HG02870 (cell line): ENCODE measurements around the gene CNPY1.
"Not testable (repeated sequence)": the region's sequence is repeated elsewhere in the genome, so short reads cannot be mapped to it uniquely, and the experiment has no call there.

Source experiments
- ATAC-seq: cut with Tn5 transposase; IDR thresholded peaks from one replicate; pipeline ENCODE4 v1.9.1; 2021; ENCODE audit warnings: mild to moderate bottlenecking, moderate library complexity; ENCODE audit not compliant: unreplicated experiment

Gene CNPY1

DNA sequence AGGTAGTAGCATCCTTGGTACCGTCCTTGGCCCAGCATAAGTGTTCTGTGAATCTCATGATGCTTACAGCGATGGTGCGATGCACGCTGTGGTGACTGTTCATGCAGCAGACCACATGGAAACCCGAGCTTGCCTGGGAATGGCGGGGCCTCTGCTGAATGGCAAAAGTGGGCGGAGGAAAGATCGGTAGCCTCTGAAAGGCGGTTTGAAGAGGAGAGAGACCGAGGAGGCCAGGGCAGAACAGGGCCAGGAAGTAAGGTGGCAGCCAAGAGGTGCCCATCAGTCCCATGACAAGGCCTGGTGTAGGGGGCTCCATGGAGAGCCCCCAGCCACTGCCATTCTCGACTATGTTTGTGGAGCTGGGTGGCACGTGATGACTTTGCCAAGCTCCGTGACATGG is 33.2 kb upstream of the CNPY1 start:
- ATAC-seq, result no peak

DNA sequence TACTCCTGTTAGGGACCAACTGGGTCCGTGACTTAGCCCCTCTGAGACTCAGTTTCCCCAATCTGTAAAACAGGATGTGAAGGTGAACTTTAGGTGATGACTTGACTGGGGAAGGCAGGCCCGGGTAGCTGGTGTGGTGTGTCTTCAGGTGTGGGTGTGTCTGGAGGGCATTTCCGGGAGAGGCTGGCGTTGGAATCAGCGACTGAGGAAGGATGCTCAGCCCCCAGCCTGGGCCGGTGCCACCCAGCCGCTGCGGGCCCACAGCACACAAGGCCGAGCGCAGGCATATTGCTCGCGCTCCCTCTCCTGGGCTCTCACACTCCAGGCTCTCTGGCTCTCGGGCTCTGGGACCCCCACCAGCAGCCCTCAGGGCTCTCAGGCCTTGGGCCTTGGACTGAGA is 31.7 kb upstream of the CNPY1 start:
- ATAC-seq, result no peak

DNA sequence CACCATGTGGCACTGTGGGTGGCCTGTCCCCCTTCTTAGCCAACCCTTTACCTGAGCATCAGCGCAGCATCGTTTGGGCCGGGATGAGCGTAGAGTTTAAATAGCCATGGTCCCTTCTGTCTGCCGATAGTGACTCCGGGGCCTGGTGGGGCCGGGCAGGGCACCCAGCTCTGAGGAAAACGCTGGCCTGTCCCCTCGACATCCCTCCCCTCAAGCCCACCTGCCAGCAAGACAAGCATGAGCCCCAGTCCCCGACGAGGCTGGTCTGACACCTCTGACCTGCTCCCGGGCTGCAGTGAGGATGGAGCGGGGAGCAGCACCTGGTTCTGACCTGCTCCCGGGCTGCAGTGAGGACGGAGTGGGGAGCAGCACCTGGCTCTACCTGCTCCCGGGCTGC is 31.1 kb upstream of the CNPY1 start:
- ATAC-seq, result no peak

DNA sequence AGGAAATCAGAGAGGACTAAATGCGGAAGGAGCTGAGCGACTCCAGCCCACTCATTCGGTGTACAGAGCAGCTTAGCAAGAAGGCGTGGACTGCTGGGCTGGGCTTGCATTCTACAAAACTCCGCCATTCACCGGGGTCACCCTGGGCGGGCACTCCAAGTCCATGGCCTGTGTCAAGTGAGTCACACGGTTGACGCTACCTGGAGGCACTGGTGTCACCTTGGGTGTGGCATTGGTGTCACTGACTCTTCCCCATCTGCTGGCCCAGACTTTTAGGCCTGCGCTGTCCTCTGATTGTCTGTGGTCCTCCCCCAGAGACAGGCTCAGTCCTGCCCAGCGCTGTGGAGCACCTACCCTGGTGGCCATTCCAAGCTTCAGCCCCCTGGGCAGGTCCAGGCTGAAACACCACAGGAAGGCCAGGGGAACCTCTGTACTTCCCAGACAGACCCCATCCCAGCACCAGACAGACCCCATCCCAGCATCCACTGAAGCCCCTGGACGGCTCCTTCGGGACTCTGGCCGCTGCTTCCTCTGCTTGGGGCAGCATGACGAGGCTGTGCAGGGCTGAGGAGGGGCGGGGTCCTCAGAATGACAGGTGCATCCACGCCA is 30.6 kb upstream of the CNPY1 start:
- no peak for ATAC-seq

DNA sequence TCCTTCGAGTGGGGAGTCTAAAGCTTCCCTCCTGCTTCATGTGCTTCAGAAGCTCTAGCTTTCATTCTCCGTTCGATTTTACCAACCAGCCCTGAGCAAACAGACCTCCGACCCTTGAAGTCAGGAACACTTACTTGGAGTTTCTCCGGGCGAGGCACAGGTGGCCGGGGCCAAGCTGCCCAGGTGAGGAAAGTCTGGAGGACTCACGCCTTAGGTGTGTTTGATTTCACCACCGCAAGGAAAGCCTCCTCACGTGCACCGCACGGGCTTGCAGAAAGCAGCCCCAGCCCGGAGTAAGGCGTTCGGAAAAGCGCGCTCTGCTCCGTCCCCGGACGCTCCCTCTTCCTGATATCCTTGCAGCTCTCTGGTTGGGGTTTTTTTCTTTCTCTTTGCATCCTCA is 30.1 kb upstream of the CNPY1 start:
- ATAC-seq, result no peak

DNA sequence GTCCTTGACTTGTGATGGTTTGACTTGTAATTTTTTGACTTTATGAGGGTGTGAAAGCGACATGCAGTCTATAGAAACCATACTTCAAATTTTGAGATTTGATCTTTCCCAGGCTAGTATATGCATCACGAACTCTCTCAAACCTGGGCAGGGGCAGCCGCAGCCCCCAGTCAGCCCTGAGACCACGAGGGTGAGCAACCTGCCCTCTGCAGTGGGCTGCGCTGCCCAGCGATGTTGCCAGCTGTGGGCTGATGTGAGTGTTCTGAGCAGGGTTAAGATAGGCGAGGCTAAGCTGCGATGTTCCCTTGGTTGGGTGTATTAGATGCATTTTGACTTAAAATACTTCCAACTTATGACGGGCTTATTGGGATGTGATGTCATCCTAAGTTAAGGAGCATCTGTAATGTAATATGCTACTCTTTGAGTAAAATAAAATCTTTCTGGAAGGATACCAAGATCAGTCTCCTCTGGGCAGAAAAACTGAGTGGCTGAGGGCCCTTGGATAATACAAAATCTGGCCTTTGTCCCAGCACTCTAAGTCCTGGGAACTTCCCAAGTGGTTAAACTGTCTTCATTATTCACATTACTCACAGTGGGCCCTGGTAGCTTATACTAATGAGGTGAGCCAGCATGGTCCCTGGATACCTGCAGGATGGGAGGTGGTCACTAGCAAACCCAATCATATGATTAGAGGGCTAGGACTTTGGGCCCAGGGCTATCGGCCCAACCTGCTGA is 28.4 kb upstream of the CNPY1 start:
- no peak for ATAC-seq

DNA sequence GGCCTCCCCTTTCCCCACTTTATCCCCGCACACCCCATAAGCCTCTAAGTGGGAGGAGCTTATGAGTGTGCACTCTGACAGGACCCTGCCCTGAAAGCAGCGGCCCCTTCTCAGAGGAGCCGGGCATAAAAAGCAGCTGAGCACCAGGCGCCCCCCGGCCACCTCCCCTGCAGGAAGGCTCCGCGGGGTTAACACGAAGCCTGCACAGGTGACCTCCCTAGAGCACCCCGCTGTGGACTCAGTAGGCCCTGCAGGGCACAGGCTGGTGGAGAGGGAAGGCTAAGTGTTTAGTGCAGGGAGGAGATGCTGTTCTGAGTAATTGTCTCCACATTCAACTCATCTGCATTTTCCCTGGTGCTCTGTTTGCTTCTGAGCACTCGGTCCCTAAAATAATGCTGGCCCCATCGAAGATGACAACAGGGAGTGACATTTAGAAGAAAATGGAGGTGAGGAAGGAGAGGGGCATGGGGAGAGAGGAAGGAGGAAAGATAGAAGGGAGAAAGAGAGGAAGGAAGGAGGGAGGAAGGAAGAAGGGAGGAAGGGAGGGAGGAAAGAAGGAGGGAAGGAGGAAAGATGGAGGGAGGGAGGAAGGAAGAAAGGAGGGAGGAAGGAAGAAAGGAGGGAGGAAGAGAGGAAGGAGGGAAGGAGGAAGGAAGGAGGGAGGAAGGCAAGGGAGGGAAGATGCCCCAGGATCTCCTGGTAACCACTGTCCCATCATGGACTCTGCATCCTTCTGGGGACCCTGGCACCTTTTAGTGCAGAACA is 25.4 kb upstream of the CNPY1 start:
- no peak for ATAC-seq

DNA sequence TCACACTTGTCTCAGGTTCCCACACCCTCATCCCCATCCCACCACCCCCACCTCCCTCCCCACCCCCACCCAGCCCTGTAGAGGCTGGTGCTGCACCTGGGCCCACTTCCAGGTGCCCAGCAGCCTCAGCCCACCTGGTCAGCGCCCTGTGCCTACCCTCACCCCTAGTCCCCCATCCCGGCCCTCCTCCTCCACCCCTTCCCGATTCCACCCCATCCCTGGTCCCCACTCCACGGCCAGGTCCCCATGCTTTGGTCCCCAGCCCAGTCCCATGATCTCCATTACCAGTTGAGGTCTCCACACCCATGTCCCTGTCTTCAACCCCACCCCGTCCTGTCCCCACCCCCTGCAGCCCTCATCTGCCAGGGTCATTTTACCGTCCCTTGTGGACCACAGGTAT is 24.6 kb upstream of the CNPY1 start:
- ATAC-seq, result no peak

DNA sequence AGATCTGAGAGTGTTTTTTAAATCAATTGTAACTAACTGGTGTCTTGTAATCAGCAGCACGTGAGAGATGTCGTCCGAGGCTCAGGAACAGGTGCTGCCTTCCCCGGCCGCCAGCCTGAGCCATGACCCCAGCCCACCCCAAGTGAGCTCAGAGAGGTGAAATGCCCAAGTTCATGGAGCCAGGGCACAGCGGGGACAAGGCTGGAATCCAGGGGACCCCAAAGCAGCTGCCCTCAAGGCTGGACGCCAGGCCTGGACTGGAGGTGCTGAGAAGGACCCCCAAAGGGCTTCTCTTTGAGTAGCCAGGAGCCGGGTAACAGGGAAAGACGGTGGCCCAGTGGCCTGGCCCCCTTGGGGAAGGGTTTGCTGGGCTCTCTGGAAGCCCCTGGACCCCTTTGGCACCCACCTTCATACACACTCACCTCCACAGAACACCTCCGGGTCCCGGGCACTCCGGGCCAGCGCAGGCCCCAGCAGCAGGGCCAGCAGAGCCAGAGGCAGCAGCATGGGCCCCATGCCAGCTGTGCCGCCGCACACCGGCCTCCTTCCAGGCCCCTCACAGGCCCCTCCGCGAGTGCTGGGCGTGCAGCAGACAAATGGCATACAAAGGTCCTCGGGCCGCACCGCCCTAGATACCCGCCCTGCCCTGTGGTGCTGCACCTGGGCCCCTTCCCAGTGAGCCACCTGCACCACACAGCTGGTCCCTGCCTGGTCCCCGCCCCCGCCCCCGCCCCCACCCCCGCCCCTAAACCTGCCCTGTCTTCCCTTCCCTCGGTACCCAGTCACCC is 24.0 kb upstream of the CNPY1 start:
- ATAC-seq, result no peak

DNA sequence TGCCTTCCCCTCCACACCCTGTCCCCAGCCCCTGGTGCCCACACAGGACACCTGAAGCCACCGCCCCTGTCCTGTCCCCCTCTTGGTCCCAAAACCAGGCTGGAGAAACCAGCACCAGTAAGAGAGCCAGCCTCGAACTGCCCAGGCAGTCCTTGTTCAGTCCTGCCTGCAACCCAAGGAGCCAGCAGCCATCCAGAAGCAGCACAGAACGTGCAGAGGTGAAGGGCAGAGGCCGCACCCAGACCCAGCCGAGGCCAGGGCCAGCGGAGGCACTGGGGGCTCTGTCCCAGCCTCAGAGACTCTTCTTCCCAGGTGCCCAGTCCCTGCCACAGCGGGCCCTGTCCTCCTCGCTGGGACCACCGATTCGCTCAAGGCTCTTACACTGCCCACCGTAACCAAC is 23.3 kb upstream of the CNPY1 start:
- no peak for ATAC-seq

DNA sequence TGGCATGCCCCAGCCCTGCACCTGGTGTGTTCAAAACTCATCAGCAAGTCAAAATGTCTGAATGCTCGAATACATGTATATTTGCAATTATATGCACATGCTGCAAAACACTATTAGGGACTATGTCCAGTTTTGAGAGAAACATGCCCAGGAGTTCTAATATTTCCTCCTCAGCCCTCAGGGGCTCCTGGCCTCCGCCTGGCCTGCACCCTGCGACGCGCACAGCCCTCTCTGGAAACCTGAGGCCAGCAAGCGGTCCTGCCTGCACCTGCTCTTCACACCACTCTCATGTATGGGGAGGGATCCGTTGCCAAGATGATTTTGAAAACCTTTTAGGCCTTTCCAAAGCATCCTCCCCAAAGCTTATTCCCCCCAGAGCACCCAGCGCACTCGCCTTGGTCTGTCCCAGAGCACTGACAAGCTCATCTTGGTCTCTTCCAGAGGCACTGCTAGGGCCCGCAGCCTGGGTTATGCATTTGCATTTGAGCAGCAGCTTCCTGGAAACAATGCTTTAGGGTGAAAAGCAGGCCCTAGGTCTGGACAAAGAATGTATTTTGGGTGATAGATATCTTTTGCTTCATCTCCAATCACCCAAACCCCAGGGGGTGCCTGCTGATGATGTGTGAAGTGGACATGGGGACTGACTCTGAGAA is 22.6 kb upstream of the CNPY1 start:
- ATAC-seq, result no peak

DNA sequence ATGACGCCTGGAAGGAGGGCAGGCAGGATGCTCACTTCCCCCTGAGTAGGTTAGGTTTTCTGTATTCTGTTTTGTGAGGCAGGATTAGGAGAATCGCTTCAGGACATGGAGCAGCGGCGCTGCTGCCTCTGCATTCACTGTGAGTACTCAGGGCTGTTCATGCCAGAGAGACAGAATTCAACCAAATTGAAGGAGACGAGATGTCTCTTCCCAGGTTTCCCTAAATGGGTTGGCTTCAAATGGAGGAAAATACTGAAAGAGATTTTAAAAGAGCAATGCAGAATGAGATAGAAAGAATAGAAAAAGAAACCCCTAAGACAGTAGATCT is 21.9 kb upstream of the CNPY1 start:
- ATAC-seq, result no peak

DNA sequence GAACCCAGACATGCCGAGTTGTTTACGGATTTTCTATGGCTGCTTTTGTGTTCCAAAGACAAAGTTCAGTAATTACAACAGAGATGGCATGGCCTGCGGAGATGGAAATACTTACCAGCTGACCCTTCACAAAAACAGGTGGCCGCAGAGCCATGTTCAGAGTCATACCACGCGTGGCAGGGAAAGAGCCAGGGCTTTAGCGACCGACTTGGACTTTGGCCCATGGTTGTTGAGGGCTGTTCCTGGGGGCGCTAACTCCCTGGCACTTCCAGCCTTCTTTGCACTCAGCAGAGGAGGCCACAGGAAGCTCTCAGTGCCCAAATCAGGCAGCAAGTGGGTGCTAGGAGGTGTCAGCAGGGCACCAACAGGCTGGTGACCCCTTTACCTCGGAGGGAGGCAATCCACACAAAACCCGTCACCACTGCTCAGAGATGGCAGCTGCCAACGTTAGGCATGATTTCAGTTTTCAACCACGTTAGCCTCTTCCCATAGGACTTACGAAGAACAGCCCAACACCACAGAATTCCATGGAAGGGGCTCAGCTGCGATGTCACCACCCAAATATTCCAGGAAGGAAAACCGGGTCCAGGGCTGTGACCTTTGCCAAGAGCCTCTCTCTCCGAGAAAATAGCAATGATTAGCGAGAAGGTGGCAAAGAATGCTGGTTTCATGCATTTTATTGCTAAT is 21.4 kb upstream of the CNPY1 start:
- ATAC-seq, result no peak

DNA sequence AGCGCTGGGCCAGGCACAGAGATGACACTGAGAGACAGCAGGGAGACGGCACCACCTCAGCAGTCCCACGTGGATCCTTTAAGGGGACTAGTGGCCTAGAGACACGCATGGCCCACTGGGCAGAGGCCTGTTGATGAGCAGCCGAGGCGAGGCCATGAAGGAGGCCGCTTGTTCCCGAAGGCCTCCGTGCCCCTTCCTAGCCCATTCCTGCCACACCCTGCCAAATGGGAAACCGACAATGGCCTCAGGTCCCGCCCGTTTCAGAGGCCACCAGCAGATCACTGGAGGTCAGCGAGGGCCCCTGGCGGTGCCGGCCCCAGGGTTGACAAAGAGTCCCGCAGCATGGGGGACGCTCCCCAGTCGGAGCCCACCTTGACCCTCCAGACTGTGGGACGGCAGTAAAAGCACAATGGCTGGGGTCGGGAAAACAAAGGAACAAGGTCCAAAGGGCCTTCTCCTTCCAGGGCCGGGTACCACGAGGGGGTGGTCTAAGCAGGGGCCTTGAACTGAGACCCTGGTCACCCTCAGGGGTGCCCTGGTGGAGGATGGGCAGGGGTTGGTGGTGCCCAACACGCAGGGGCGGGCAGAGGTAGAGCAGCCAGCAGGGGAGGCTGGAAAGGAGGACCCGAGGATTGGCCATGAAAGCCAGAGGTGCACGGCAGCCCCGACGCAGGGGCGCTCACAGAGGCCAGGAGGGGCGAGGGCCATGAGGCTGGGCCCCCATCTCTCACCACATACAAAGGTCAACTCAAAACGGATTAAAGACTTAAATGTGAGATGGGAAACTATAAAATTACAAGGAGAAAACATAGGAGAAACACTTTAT is 19.9 kb upstream of the CNPY1 start:
- no peak for ATAC-seq

DNA sequence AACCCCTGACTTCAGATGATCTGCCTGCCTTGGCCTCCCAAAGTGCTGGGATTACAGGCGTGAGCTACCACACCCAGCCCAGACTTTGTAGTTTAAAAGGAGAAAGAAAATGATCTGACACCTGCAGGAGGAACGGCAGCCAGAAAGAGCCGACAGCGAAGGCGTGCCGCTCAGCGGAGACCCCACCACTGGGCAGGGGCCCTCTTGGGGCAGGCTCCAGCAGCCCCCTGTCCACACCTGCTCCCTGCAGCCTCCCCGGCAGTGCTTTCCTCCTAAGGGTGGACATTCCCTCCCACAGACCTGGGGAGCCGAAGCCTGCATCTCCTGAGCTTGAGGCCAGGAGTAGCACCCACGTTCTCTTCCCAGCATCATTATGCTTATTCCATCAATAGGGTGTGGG is 19.2 kb upstream of the CNPY1 start:
- ATAC-seq, result no peak

DNA sequence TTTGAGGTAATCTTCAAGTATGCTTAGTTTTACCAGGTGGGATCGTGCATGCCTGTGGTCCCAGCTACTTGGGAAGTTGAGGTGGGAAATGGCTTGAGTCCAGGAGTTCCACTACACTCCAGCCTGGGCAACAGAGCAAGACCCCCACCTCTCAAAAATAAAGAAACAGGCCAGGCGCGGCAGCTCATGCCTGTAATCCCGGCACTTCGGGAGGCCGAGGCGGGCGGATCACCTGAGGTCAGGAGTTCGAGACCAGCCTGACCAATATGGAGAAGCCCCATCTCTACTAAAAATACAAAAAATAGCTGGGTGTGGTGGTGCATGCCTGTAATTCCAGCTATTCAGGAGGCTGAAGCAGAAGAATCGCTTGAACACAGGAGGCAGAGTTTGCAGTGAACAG is 16.6 kb upstream of the CNPY1 start:
- ATAC-seq, result not testable (repeated sequence)

DNA sequence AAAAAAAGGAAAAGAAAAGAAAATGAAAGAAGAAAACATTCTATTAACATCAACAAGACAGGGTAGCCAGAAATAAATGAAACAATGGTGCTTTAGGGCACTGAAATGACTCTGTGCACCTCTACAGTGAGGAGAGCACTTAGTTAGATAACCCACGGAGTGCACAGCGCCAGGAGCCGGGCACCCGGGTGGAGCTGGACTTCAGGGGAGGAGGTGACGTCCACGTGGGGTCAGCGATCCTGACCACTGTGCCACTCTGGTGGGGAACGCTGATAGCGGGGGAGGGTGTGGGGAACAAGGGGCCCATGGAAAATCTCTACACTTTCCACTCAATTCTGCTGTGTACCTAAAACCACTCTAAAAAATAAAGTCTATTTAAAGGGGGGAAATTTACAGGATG is 15.7 kb upstream of the CNPY1 start:
- no peak for ATAC-seq

DNA sequence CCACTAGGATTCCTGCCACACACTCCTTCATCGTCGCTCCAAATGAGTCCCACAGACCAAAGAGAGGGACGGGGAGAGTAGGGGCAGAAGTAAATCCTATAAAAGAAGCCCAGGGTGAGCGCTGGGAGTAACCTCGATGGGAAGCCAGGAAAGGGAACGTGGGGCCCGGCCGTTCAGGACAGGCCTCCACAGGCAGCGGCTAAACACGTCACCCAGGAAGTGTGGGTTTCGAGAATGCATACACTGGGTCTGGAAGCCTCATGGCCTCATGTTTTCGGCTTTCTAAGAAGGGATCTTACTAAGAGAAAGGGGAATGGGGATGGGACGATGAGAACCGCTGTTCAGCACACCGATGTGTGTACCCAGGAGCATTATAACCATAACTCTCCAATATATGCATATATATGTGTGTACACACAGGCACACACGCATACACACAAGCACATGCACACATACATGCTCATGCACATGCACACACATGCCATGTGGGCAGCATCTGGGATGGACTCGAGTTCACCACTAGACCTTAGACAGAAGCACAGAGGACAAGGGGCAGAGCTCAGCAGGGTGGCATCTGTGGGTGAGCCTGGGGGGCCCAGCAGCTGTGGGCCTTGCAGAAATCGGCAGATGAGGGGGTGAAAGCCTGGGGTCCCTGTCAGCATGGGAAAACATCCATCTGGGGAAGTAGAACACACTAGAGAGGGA is 14.8 kb upstream of the CNPY1 start:
- no peak for ATAC-seq
